NCI-H82 (cell line): ENCODE measurements around the gene LSM3.
A peak's percentile ranks its signal among the peaks of the same experiment; 100 is the strongest.

Experiments used
- DNase-seq: peaks from one replicate; lab custom pipeline; 2025; lab: John Stamatoyannopoulos, UW

The LSM3 gene

DNA sequence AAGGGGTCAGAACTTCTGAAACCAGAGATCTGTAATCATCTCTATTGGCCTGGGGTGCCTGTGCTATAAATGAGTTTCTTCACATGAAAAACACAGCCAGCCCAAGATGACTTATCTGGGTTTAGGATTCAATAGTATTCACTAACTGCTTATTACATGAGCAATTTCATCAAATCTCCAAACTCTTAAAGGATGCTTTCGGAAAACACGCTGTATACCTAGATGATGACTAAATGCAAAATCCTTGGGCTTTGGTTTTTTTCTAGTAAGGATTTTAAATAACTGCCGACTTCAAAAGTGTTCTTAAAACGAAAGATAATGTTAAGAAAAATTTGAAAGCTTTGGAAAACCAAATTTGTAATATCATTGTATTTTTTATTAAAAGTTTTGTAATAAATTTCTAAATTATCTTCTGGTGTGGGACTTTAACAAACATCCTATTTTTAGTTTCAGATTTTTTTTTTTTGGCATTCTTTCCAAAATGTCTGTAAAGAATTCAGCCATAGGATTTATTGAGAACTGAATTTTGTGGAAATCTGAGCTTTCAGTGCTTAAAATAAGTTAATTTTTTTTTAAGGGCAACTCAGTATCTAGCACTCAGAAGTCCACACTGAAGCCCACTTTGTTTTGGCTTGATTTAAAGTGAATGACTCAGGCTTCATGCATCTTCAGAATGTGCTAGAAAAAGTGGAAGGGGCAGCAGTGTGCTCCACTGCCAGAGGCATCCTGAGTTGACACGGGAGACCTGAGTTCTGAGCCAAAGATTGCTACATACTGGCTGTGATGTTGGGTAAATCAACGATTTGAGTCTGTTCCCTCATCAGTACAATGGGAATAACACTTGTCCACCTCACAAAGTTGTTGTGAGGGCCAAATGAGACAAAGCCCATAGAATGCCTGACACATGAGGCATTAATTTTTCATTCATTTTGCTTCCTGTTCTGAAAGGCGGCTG is 35.1 kb upstream of the LSM3 start:
- DNase-seq: no peak

DNA sequence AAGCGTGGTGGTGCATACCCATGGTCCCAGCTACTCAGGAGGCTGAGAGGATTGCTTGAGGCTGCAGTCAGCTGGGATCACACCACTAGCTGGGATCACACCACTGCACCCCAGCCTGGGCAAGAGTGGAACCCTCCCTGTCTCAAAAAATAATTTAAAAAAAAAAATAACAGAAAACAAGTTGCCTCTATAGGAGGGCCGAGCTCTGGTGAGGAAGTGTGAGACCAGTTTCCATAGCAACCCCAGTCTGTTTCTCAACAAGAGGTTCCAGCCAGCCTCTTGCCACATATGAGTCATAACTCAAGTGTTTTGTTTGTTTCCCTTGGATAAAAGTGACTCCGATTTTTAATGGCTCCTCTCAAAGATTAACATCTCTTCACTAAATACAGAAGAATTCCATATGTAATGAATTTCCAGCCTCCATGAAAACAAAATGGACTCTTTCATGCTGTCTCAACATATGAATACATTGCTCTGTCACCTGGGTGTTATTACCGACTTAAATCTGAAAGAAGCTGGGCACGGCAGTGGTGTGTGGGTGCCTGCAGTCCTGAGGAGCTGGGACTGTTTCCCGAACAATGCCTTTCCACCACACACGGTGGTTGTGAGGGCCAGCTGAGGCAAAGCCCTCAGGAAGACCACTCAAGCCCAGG is 34.1 kb upstream of the LSM3 start:
- peak; percentile 10 for DNase-seq

GRCh38 chr3:14145236-14145635 is 33.4 kb upstream of the LSM3 start:
- no peak for DNase-seq

GRCh38 chr3:14145670-14146380 is 32.8 kb upstream of the LSM3 start:
- no peak for DNase-seq

DNA sequence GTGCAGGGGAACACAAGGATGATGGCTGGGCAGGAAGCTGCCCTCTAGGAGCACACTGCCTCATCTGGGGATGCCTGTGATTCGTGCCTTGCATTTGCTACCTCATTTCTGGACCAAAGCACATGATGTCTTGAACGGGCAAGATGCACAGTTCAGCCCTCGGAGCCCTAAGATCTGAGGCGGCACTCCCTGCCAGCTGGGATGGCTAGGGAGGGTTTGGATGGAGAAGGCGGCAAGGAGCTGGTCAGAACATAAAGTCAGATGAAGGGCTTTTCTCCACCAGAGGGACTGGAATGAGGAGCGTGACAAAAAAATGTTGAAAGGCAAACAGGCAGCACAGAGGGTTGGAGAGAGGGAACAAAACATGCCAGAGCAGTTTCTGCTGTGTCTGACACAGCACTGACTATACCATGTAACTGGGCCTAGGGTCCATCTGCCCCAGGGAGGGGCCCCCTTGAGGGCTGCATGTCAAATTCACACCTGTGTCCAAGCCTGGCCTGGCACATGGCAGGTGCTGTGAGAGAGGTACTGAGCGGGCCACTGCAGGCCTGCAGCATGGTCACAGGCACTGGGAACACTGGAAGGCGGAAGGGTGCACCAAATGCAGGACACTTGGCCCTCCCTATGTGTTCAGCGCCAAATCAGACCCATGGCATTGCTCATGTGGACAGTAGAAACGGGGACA is 32.1 kb upstream of the LSM3 start:
- no peak for DNase-seq

- DNase-seq: no peak
These were observed 31.6 kb upstream of the LSM3 start for GRCh38 chr3:14147066-14147435.

- DNase-seq: no peak
These were observed 31.0 kb upstream of the LSM3 start for GRCh38 chr3:14147617-14148016.

DNA sequence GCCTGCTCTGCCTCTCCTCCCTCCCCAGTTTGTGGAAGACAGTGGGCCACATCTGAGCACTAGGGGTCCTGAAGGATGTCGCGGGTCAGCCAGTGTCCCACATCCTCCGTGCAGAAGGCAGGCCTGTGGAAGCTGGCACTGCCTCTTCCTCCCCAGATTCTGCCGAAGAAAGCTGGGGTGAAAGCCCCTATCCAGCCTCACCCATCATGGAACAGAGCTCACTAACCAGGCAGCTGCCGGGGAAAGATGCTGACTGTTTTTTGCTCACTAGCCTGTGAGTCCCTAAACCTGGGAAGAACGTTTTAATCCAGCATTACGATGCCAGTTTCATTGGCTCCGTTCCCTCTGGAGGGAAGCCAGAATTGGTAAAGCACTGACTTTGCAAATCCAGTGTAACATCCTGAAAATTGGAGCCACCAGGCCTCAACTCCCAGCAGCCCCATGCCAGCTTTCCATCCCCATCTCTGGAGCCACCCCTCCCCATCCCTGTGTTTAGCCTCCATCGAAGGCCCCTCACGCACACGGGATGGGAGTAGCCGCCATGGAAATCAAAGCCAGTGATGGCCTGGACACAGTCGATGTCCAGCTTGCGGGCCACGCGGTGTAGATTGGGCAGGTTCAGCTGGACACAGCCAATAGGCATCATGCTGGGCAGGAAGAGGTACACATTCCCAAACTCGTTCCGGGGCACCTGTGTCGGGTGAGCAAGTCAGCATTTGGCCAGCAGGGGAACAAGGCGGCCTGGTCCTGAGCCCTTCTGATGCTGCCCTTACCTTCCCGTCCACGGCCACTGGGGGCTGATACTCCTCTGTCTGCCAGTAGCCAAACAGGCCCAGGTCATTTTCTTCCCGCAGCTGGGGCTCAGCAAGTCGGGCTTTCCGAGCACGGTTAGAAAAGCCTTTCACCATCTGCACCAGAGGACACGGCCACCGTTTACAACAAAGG is 30.3 kb upstream of the LSM3 start:
- peak; percentile 18 for DNase-seq

DNA sequence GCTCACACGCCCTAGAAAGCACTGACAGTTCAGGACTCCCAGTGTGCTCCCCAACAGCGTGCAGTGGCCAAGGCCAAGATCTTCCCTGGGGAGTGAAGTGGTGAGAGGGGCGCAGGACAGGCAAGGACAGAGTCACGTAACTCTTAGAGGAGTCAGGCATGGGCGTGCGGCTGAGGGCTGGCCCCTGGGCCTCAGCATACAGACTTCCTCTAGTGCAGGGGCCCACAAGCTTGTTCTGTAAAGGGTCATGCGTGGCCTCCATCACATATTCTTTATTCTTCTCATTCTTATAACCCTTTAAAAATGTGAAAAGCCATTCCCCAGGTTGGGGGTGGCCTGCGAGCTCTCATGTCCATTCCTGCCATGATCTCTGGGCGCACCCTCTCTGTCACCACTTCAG is 28.5 kb upstream of the LSM3 start:
- DNase-seq: no peak

GRCh38 chr3:14150491-14151230 is 28.0 kb upstream of the LSM3 start:
- DNase-seq: no peak

GRCh38 chr3:14151471-14152083 is 27.0 kb upstream of the LSM3 start:
- no peak for DNase-seq

GRCh38 chr3:14152233-14152962 is 26.2 kb upstream of the LSM3 start:
- peak; percentile 61 for DNase-seq

GRCh38 chr3:14152963-14153355 is 25.7 kb upstream of the LSM3 start:
- no peak for DNase-seq

DNA sequence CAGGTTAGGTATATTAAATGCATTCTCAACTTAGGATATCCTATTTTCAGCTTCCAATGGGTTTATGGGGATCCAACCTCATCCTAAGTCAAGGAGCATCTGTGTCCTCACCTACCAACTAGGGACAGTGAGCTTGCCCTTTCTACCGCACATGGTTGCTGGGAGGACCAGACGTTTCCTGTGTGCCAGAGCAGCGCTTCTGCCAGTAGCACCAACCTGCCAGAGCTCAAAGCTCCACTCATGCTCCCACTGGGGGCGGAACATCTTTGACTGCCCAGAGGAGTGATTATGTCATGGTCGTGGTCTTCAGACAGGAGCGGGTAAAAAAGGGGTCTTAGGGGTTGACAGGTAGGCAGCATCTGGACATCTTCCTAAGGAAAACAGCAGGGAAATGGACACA is 25.0 kb upstream of the LSM3 start:
- no peak for DNase-seq

- no peak for DNase-seq
These were observed 24.3 kb upstream of the LSM3 start for GRCh38 chr3:14154276-14154675.

- DNase-seq: no peak
These were observed 23.6 kb upstream of the LSM3 start for GRCh38 chr3:14154895-14155440.

DNA sequence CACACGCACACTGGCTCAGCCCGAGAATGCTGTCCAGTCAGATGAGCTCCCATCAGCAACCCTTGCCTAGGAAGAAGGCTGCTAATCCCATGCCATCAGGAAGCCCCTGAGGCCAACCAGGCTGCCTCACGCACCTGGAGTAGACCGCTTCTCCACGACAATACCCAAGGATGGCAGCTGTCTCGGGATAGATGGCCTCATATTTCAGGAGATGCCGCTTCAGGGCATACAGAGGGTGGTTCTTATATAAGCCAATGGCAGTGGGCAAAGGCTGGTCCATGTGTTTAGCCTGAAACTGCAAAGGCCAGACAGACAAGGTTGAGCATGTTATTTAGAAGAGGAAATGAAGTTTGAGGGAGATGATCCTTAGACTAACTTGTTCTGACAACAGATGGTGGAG is 22.4 kb upstream of the LSM3 start:
- DNase-seq: peak; percentile 45

- DNase-seq: no peak
These were observed 21.6 kb upstream of the LSM3 start for GRCh38 chr3:14156843-14157561.
